K562 (cell line): ENCODE data around the gene CENPV. TPM values are rescaled to one million over a fixed set of nuclear protein-coding genes. Genes with fewer than 3 reads are reported as not detected.

Experiments
- ATAC-seq: fragments of 200-7000 bp; cut with Tn5 transposase; 3 replicates; pipeline ENCODE4 v1.9.1; 2020; ENCODE audit warnings: moderate library complexity
- BruUV-seq: library from RNA; stranded (reverse); fragments of 400-500 nt; replicated peaks from 2 replicates; lab custom pipeline; 2021; lab: Mats Ljungman, UMichigan
- CTCF ChIA-PET: fragments of 300-600 bp; formaldehyde crosslinking; extraction: SDS; loops from one replicate; lab custom pipeline; 2021; ENCODE audit warnings: low intra/inter-chr PET ratio; lab: Yijun Ruan, JAX
- POLR2A ChIA-PET: fragments of 300-600, 350-650 bp; sonication (Branson Sonifier 250); formaldehyde crosslinking; extraction: SDS; loops from one replicate; lab custom pipeline; 2021; ENCODE audit warnings: antibody characterized with exemption, inconsistent platforms; lab: Yijun Ruan, JAX
- DNase-seq, 4 experiments: peaks; one replicate each; pipeline versions ENCODE4 v3.0.0 to v3.0.0-alpha.2; 2011 to 2018; ENCODE audit warnings: low spot score in 3 of 4, mixed read lengths in 3 of 4; ENCODE audit errors: extremely low read depth in 1 of 4
- FAIRE-seq: peaks from 2 replicates; lab custom pipeline; 2011; peaks lifted over from hg19 to GRCh38; lab: Jason Lieb, UNC
- H2AFZ ChIP-seq: 2 replicates; pipeline ENCODE4 v1.6.0; 2011; ENCODE audit warnings: low read depth, low read length, control low read depth, inconsistent platforms
- H3K27ac ChIP-seq: fragments of 200-600 bp; 3 replicates; pipeline ENCODE4 v1.8.0; 2011; ENCODE audit warnings: low read depth, mild to moderate bottlenecking, control low read depth, inconsistent platforms, low read length, moderate library complexity, mixed read lengths; ENCODE audit errors: extremely low read depth
- H3K27me3 ChIP-seq, 2 experiments: fragments of 300-600 bp in 1 of 2; 2 replicates in 1 of 2; 3 replicates in 1 of 2; pipeline versions ENCODE4 v1.6.0 to v1.8.0; 2011; ENCODE audit warnings: inconsistent platforms in 2 of 2, low read length in 2 of 2, mild to moderate bottlenecking in 1 of 2, mixed read lengths in 1 of 2, moderate library complexity in 1 of 2; ENCODE audit not compliant: control insufficient read depth in 2 of 2, insufficient read depth in 2 of 2
- H3K36me3 ChIP-seq: fragments of 300-600 bp; 3 replicates; pipeline ENCODE4 v1.8.0; 2011; ENCODE audit warnings: mild to moderate bottlenecking, low read length, inconsistent platforms; ENCODE audit not compliant: control insufficient read depth, insufficient read depth
- H3K4me1 ChIP-seq, 2 experiments: fragments of 200-600 bp in 1 of 2; replicated peaks in 1 of 2; 2 replicates in 1 of 2; 3 replicates in 1 of 2; pipeline versions ENCODE4 v1.5.1 to v1.8.0; 2011; ENCODE audit warnings: inconsistent platforms in 2 of 2, low read length in 2 of 2, mild to moderate bottlenecking in 1 of 2, mixed read lengths in 1 of 2, moderate library complexity in 1 of 2; ENCODE audit not compliant: control insufficient read depth in 2 of 2, insufficient read depth in 2 of 2
- H3K4me2 ChIP-seq: 2 replicates; pipeline ENCODE4 v1.6.1; 2011; ENCODE audit warnings: low read length, control low read depth, inconsistent platforms, mixed read lengths; ENCODE audit not compliant: insufficient read depth
- H3K4me3 ChIP-seq: fragments of 200-600 bp; sonication (generic), shearing (Covaris generic); 2 replicates; pipeline ENCODE4 v1.5.1; 2016; ENCODE audit warnings: control low read depth, inconsistent platforms
- H3K79me2 ChIP-seq: fragments of 200-600 bp; 3 replicates; pipeline ENCODE4 v1.8.0; 2011; ENCODE audit warnings: low read length, inconsistent platforms; ENCODE audit not compliant: control insufficient read depth, insufficient read depth
- H3K9ac ChIP-seq, 2 experiments: 2 replicates each; pipeline versions ENCODE4 v1.6.0 to v1.6.1; 2011; ENCODE audit warnings: low read depth in 2 of 2, low read length in 2 of 2, control low read depth in 1 of 2, inconsistent platforms in 1 of 2, mild to moderate bottlenecking in 1 of 2, mixed read lengths in 1 of 2; ENCODE audit not compliant: insufficient read depth in 1 of 2
- H3K9me1 ChIP-seq: one replicate; pipeline ENCODE4 v1.6.0; 2011; ENCODE audit warnings: inconsistent platforms, mild to moderate bottlenecking, low read length, moderate library complexity; ENCODE audit not compliant: control insufficient read depth, insufficient read depth
- H3K9me3 ChIP-seq: replicated peaks from 2 replicates; pipeline ENCODE4 v1.5.1; 2011; ENCODE audit warnings: low read depth, low read length, inconsistent platforms; ENCODE audit not compliant: control insufficient read depth, insufficient read depth
- H4K20me1 ChIP-seq: replicated peaks from 2 replicates; pipeline ENCODE4 v1.6.1; 2011; ENCODE audit warnings: low read length, inconsistent platforms, mixed read lengths; ENCODE audit not compliant: control insufficient read depth, insufficient read depth
- CAMTA2 ChIP-seq: fragments of 250-450 bp; sonication (Bioruptor Pico); conservative IDR thresholded peaks from 2 replicates; pipeline ENCODE4 v1.5.1; 2022
- CBFA2T3 ChIP-seq: fragments of 450-650 bp; IDR thresholded peaks from 2 replicates; pipeline ENCODE4 v1.6.1; 2017
- NR0B1 ChIP-seq: fragments of 450-650 bp; IDR thresholded peaks from one replicate; pipeline ENCODE4 v1.6.1; 2018; ENCODE audit warnings: mild to moderate bottlenecking, moderate library complexity; ENCODE audit not compliant: partially characterized antibody
- NR1H2 ChIP-seq: sonication (generic); formaldehyde crosslinking; IDR thresholded peaks from 2 replicates; pipeline ENCODE4 v1.4.0; 2020; ENCODE audit warnings: mild to moderate bottlenecking, missing genetic modification reagents
- POLR2A ChIP-seq: fragments of 450-650 bp; conservative IDR thresholded peaks from 2 replicates; pipeline ENCODE4 v1.6.1; 2016
- RFX1 ChIP-seq: fragments of 450-650 bp; IDR thresholded peaks from 2 replicates; pipeline ENCODE4 v1.6.1; 2016; ENCODE audit warnings: mild to moderate bottlenecking, moderate library complexity
- SMARCA5 ChIP-seq: fragments of 450-650 bp; IDR thresholded peaks from 2 replicates; pipeline ENCODE4 v1.6.1; 2016
- SUPT5H ChIP-seq: fragments of 450-650 bp; IDR thresholded peaks from 2 replicates; pipeline ENCODE4 v1.6.1; 2016
- TCF3 ChIP-seq: sonication (generic); formaldehyde crosslinking; IDR thresholded peaks from 2 replicates; pipeline ENCODE4 v1.4.0; 2020; ENCODE audit warnings: mild to moderate bottlenecking, missing genetic modification reagents
- ZBTB1 ChIP-seq: sonication (generic); formaldehyde crosslinking; IDR thresholded peaks from 2 replicates; pipeline ENCODE4 v1.8.1; 2023; ENCODE audit warnings: missing genetic modification reagents, low read depth, mild to moderate bottlenecking, borderline replicate concordance
- ZNF75A ChIP-seq: fragments of 450-650 bp; formaldehyde crosslinking; IDR thresholded peaks from 2 replicates; pipeline ENCODE4 v1.4.0; 2020; ENCODE audit warnings: mild to moderate bottlenecking
- WGBS: fragments of 100-300 bp; shearing (Covaris generic); methylation state at CpG from one replicate; pipeline ENCODE4 v1.1.6; 2016; ENCODE audit warnings: low coverage, mixed read lengths; ENCODE audit not compliant: insufficient coverage; ENCODE audit errors: missing lambda C conversion rate; 5-methylcytosine and 5-hydroxymethylcytosine counted together
- in situ Hi-C: fragments of 300-500 bp; cut with MboI; formaldehyde crosslinking; loops from 4 replicates; pipeline ENCODE4 v1.15.0; 2018; ENCODE audit warnings: inconsistent platforms, mixed read lengths
- intact Hi-C: fragments of 100-400 bp; cut with micrococcal nuclease; formaldehyde crosslinking; loops from 2 replicates; pipeline ENCODE4 v1.14.2; 2022
- polyA plus RNA-seq, 8 experiments: library from polyadenylated mRNA; depleted of rRNA in 4 of 8; stranded (reverse) in 5 of 8; unstranded in 3 of 8; fragments of >200 nt; fragmentation: Nextera tagmentation in 2 of 8; fragmentation: Illumina TruSeq in 1 of 8; extraction: Ambion mirVana in 2 of 8; extraction: Trizol in 1 of 8; gene quantifications; 2 replicates each; pipeline versions ENCODE4 v1.2.1 to v1.2.3, GENCODE V29; 2011 to 2014; ENCODE audit warnings: inconsistent platforms in 1 of 8, missing spikeins in 1 of 8
- total RNA-seq, 7 experiments: library from RNA; depleted of rRNA in 6 of 7; stranded (reverse); fragments of >200 nt in 6 of 7; fragmentation: Illumina TruSeq in 2 of 7; extraction: Trizol in 2 of 7; gene quantifications; 2 replicates each; pipeline versions ENCODE4 v1.2.1 to v1.2.3, GENCODE V29; 2011 to 2021; ENCODE audit warnings: low replicate concordance in 1 of 7

The CENPV gene
- total and polyA plus RNA-seq, 9 of the 15 experiments (the other 6 are each of a cell fraction or from before 2014, with no cell fraction given) = 17.8 to 131 (median 89.3) TPM

GRCh38 chr17:16346721-16347271 is 6.5 kb downstream of the CENPV start:
- BruUV-seq = no TSS peak
- no peak overlapping the region for H2AFZ ChIP-seq
- no peak overlapping the region for H3K4me2 ChIP-seq
- TF ChIP-seq NR0B1 = no peak
- TF ChIP-seq TCF3 (CRISPR knock-in tag) = no peak
- TF ChIP-seq RFX1 = no peak
- no peak for TF ChIP-seq NR1H2 (CRISPR knock-in tag)
- TF ChIP-seq CAMTA2 (CRISPR knock-in tag) = no peak
- TF ChIP-seq POLR2A = peak; percentile 58; the same call in 1 of the 2 replicates
- no peak for TF ChIP-seq SMARCA5
- no peak for TF ChIP-seq CBFA2T3
- TF ChIP-seq ZNF75A (CRISPR knock-in tag) = no peak
- no peak for TF ChIP-seq ZBTB1
- TF ChIP-seq SUPT5H = peak; percentile 57; the same call in 1 of the 2 replicates
- TF ChIP-seq, all 486 proteins: peak for 2
- peaks cover 0 to 3% of the 10 kb centered on the region in 2 experiments; a peak in 2 of 5 replicates for H3K4me1 ChIP-seq
- H3K36me3 ChIP-seq = peaks cover 57% of the 10 kb centered on the region
- H3K9me3 ChIP-seq = no peaks in the 10 kb centered on the region
- no peak overlapping the region for H3K27ac ChIP-seq
- FAIRE-seq (no peak), ATAC-seq (no peak), DNase-seq (no peak)
- intact Hi-C loops (no loop called here), in situ Hi-C loops (no loop called here)
- CTCF ChIA-PET = no interaction called here
- no peaks in the 10 kb centered on the region for H4K20me1 ChIP-seq
- H3K9me1 ChIP-seq = peaks cover 4% of the 10 kb centered on the region
- POLR2A ChIA-PET = interaction anchor here (0.7 to 1.0 kb wide), 2 partner anchors 10 to 60 kb away, joined by 3 read pairs; no protein-coding TSS in a partner anchor
- H3K27me3 ChIP-seq = no peaks in the 10 kb centered on the region
- H3K79me2 ChIP-seq = peaks cover 19% of the 10 kb centered on the region
- 100% methylated on average over 1 of the region's 6 CpGs for WGBS
- H3K4me3 ChIP-seq = no peak overlapping the region
- H3K9ac ChIP-seq = no peak overlapping the region
